Thymus (tissue), 11 donors: ENCODE measurements around the gene RFX2. TPM values are rescaled to one million over a fixed set of nuclear protein-coding genes. Genes with fewer than 3 reads are reported as not detected.

Source experiments
- DNase-seq, 9 donors: peaks; one replicate each; pipeline ENCODE4 v3.0.0-alpha.2; 2013; ENCODE audit warnings: low spot score in 9 of 9, low read depth in 6 of 9, missing footprints in 1 of 9
- H3K27ac ChIP-seq, 2 donors: one replicate each; pipeline ENCODE4 v1.5.1; 2013; ENCODE audit warnings: control low read depth in 1 of 2, low read depth in 1 of 2, low read length in 1 of 2, mild to moderate bottlenecking in 1 of 2, moderate library complexity in 1 of 2
- H3K27me3 ChIP-seq, 2 donors: one replicate each; pipeline ENCODE4 v1.5.1; 2013; ENCODE audit warnings: low read length in 1 of 2; ENCODE audit not compliant: control insufficient read depth in 2 of 2, insufficient read depth in 1 of 2
- H3K36me3 ChIP-seq, 2 donors: one replicate each; pipeline ENCODE4 v1.5.1; 2013; ENCODE audit warnings: low read length in 1 of 2, mild to moderate bottlenecking in 1 of 2, moderate library complexity in 1 of 2; ENCODE audit not compliant: control insufficient read depth in 2 of 2, insufficient read depth in 2 of 2
- H3K4me1 ChIP-seq, 2 donors: one replicate each; pipeline ENCODE4 v1.5.1; 2013; ENCODE audit warnings: low read length in 2 of 2; ENCODE audit not compliant: control insufficient read depth in 2 of 2, insufficient read depth in 2 of 2
- H3K4me3 ChIP-seq, 2 donors: one replicate each; pipeline ENCODE4 v1.5.1; 2013; ENCODE audit warnings: low read length in 2 of 2, control low read depth in 1 of 2, mild to moderate bottlenecking in 1 of 2
- H3K9me3 ChIP-seq, 2 donors: one replicate each; pipeline ENCODE4 v1.5.1; 2013; ENCODE audit warnings: low read length in 1 of 2, mild to moderate bottlenecking in 1 of 2; ENCODE audit not compliant: control insufficient read depth in 2 of 2, insufficient read depth in 1 of 2
- WGBS: extraction: QIAGEN DNeasy Blood & Tissue Kit; methylation state at CpG from one replicate; pipeline ENCODE4 v1.1.7; 2013; 5-methylcytosine and 5-hydroxymethylcytosine counted together
- polyA plus RNA-seq: library from polyadenylated mRNA; stranded (reverse); fragments of 200-250 nt; gene quantifications from one replicate; pipeline ENCODE4 v1.2.3, GENCODE V29; 2013
- total RNA-seq: library from RNA; stranded (reverse); fragments of 120-200 nt; gene quantifications from one replicate; pipeline ENCODE4 v1.2.4, GENCODE V29; 2013
- donor health status: healthy.

The RFX2 gene
- total and polyA plus RNA-seq, 2 donors: 3.4 to 4.6 TPM

GRCh38 chr19:6067975-6068374 is 42.3 kb downstream of the RFX2 start:
- H3K4me3 ChIP-seq: no peak overlapping the region
- H3K9me3 ChIP-seq: no peaks in the 10 kb centered on the region
- no peaks in the 10 kb centered on the region for H3K36me3 ChIP-seq
- H3K27me3 ChIP-seq: peaks cover 0 to 3% of the 10 kb centered on the region in 2 donors
- 97% methylated on average over 2 of the region's 2 CpGs for WGBS
- peaks cover 3 to 33% of the 10 kb centered on the region in 2 donors for H3K4me1 ChIP-seq
- no peak overlapping the region for H3K27ac ChIP-seq
- DNase-seq: no peak

GRCh38 chr19:6066661-6067646 is 43.3 kb downstream of the RFX2 start:
- no peaks in the 10 kb centered on the region for H3K9me3 ChIP-seq
- 65% methylated on average over 18 of the region's 18 CpGs for WGBS
- H3K27me3 ChIP-seq: peaks cover 0 to 3% of the 10 kb centered on the region in 2 donors
- H3K4me3 ChIP-seq: no peak overlapping the region
- H3K27ac ChIP-seq: peak overlapping the region; percentile 31 to 71
- no peaks in the 10 kb centered on the region for H3K36me3 ChIP-seq
- peaks cover 3 to 42% of the 10 kb centered on the region in 2 donors for H3K4me1 ChIP-seq
- DNase-seq: no peak

DNA sequence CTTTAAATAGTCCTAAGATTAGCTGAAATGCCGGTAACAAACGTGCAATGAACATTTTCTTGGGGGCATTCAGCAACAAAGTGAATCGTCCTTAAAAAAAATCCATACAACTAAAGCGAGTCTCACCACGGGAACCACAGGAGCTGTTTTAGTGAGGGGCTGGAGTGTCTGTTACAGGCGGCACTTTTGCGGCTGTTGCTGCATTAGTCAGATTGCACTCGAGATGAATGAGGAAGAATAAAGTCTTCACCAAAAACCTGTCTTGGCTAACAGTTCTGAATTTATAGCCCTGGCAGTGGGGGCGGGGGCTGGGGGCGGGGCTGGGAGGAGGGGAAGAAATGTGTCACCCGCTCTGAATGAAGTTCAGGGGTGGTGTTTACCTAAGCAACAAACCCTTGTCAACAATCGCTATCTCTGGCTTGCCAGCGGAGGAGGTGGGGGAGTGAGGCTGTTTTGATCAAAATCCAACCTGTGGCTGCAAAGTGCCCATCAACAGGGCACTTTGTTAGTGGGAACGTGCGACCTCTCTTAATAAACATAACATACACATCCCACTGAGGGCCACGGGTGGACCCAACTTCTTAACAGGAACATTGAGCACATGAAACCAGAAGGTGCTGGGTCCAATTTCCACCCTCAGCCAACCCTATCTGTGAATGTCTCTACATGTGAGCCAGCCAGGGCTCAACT is 44.5 kb downstream of the RFX2 start:
- Histone ChIP-seq H3K9me3 (peaks cover 0 to 2% of the 10 kb centered on the region in 2 donors), H3K4me1 (peaks cover 3 to 53% of the 10 kb centered on the region in 2 donors), H3K27ac (peak overlapping the region; percentile 46 to 71), H3K4me3 (no peak overlapping the region), H3K36me3 (no peaks in the 10 kb centered on the region), H3K27me3 (peaks cover 0 to 3% of the 10 kb centered on the region in 2 donors)
- DNase-seq: peak in 2 of 9 donors; percentile 31 to 54
- WGBS: 11% methylated on average over 16 of the region's 16 CpGs

DNA sequence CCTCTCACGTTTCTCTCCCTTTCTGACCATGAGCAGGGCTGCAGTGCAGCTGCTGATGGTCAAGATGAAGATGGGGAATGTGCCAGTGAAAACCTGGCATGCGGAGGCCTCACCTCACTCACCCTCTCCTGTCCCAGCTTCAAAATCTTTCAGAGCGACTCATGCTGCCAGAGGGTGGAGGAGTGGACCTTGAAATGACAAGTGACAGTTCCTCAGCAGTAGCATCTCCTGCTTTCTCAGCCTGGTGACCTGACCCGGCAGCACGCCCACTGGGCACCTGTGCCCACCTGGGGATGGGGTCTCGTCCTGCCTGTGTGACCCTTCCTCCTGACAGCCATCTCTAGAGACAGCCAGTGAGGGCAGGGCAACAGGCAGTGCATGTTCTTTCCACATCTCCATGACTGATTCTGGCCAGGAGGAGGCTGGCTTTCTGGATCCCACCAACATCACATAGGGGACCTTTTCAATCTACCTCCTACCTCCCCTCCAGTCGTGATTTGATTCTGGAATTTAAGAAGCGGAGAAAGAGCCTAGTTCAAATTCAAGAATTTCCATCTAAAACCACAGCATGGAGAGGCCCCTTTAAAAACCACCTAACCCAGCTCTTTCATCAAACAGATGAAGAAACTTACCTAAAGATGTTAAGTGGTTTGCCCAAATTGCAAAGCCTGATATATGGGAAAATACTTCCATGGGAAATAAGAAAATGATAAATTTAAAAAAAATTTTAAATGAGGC is 45.8 kb downstream of the RFX2 start:
- Histone ChIP-seq H3K9me3 (peaks cover 0 to 2% of the 10 kb centered on the region in 2 donors), H3K36me3 (no peaks in the 10 kb centered on the region), H3K4me1 (peaks cover 3 to 62% of the 10 kb centered on the region in 2 donors), H3K27ac (no peak overlapping the region), H3K4me3 (no peak overlapping the region), H3K27me3 (peaks cover 0 to 3% of the 10 kb centered on the region in 2 donors)
- 96% methylated on average over 8 of the region's 8 CpGs for WGBS
- DNase-seq: no peak

DNA sequence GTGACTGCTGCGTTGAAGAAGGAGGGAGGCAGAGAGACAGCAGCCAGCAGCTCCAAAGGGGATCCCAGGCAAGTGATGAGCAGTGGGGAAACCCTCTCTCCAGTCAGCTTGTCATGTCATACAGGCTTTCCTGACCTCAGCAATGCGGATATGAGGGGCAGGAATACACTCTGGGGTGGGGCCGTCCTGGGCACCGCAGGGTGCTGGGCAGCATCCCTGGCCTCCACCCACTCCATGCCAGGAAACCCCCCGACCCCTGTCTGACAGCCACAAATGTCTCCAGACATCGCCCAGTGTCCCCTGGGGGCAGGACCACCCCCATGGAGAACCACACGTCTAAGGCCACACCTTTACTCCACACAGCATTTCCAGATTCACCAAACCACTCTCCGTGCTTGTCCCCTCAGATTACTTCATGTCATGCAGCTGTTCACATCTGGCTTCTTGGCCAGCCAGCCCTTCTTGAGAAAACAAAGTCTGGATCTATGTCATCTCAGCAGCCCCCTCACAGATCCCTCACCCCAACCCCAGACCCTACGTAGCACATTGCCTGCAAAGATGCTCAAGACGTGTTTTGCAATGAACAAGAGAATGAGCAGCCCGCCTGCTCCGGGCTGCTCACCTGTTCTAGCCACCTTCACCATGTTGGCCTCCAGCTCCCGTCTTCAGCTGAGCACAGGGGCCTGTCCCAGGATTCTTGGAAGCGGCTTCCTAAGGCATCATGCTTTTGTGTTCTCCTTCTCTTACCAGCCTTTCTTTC is 46.5 kb downstream of the RFX2 start:
- Histone ChIP-seq H3K4me3 (no peak overlapping the region), H3K36me3 (no peaks in the 10 kb centered on the region), H3K4me1 (peaks cover 3 to 62% of the 10 kb centered on the region in 2 donors), H3K27me3 (peaks cover 0 to 3% of the 10 kb centered on the region in 2 donors), H3K27ac (no peak overlapping the region), H3K9me3 (peaks cover 0 to 2% of the 10 kb centered on the region in 2 donors)
- 97% methylated on average over 14 of the region's 14 CpGs for WGBS
- no peak for DNase-seq

GRCh38 chr19:6062961-6063575 is 47.2 kb downstream of the RFX2 start:
- Histone ChIP-seq H3K27me3 (peaks cover 0 to 3% of the 10 kb centered on the region in 2 donors), H3K4me1 (peaks cover 3 to 62% of the 10 kb centered on the region in 2 donors), H3K36me3 (no peaks in the 10 kb centered on the region), H3K4me3 (no peak overlapping the region), H3K9me3 (peaks cover 0 to 2% of the 10 kb centered on the region in 2 donors), H3K27ac (no peak overlapping the region)
- DNase-seq: no peak
- 98% methylated on average over 17 of the region's 17 CpGs for WGBS

DNA sequence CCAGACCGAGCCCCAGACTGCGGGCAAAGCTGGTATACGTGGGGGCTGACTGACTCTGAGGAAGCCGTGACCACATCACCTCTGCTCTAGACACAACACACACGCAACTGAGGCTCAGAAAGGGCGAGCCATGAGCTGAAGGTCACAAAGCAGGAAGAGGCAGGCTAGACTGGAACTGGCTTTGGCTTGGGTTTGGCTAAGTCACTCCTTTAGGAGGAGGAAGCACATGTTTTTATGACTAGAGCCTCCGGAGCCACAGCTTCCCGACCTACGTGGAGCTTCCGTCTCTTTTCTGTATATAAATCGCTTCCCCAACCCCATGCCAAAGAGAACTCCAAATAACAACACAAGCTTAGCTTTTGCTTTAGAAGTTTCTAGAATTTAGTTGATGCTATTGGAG is 48.0 kb downstream of the RFX2 start:
- H3K4me3 ChIP-seq: no peak overlapping the region
- no peaks in the 10 kb centered on the region for H3K36me3 ChIP-seq
- H3K27ac ChIP-seq: peak overlapping the region; percentile 32 to 33
- H3K4me1 ChIP-seq: peaks cover 3 to 61% of the 10 kb centered on the region in 2 donors
- H3K27me3 ChIP-seq: peaks cover 0 to 3% of the 10 kb centered on the region in 2 donors
- peak in 2 of 9 donors; percentile 28 to 54 for DNase-seq
- 39% methylated on average over 11 of the region's 11 CpGs for WGBS
- peaks cover 0 to 2% of the 10 kb centered on the region in 2 donors for H3K9me3 ChIP-seq
